Measurements from ENCODE around the gene ZNF655. TPM values are rescaled to one million over a fixed set of nuclear protein-coding genes. Genes with fewer than 3 reads are reported as not detected.

Gene ZNF655
- total RNA-seq, 1 experiment from 2014 or later, result 54.9 TPM

DNA sequence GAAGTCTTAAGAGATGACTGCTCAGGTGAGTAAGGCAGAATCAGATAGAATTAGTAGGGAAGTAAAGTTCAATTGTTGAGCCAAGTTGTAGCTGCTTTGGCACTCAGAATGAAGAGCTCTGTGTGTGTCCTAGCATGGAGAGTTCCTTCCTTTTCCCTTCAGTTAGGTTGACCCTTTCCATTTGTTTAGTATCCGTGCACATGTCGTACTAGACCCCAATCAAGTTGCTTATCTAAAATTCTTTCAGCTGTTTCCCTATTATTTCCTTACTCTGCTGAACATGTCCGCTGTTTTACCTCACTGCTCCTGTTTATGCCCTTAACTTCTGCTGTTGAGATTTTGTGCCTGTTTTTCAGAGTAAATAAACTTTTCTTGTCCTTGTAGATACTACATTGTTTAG lies 13.3 kb downstream of the ZNF655 start:
- no peaks in the 10 kb centered on the region for H3K27me3 ChIP-seq (ENCODE audit: control insufficient read depth, insufficient read depth, low read length)

DNA sequence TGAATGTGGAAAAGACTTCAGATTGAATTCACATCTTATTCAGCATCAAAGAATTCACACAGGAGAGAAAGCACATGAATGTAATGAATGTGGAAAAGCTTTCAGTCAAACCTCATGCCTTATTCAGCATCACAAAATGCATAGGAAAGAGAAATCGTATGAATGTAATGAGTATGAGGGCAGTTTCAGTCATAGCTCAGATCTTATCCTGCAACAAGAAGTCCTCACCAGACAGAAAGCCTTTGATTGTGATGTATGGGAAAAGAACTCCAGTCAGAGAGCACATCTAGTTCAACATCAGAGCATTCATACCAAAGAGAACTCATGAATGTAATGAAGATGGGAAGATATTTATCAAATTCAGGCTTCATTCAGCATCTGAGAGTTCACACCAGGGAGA lies 14.8 kb downstream of the ZNF655 start:
- Histone ChIP-seq H3K9me3 (ENCODE audit: control insufficient read depth, insufficient read depth, low read depth, low read length) (no peaks in the 10 kb centered on the region), H3K36me3 (ENCODE audit: control insufficient read depth, insufficient read depth, low read length) (peaks cover 31% of the 10 kb centered on the region), H3K4me1 (ENCODE audit: control insufficient read depth, insufficient read depth, low read length) (no peaks in the 10 kb centered on the region), H3K27ac (ENCODE audit: low read length) (no peak overlapping the region), H3K4me3 (ENCODE audit: low read depth in 2 of 2, low read length in 2 of 2) (no peak overlapping the region), H3K27me3 (ENCODE audit: control insufficient read depth, insufficient read depth, low read length) (no peaks in the 10 kb centered on the region)
- no peak for DNase-seq (ENCODE audit: low read depth, low spot score)
- intact Hi-C loops (cut with micrococcal nuclease; ENCODE audit: unreplicated experiment), result no loop called here
- no TSS peak for BruUV-seq (replicated peaks)
- ChIA-PET POLR2A (no interaction called here), CTCF (no interaction called here)
- TF ChIP-seq SIN3A (IDR thresholded peaks at IDR 0.05; ENCODE audit: borderline replicate concordance, insufficient read depth, low read depth, low read length) (no peak), POLR2AphosphoS5 (IDR thresholded peaks at IDR 0.05; ENCODE audit: low read depth, low read length) (no peak), TCF7L2 (IDR thresholded peaks at IDR 0.05; ENCODE audit: low read depth, low read length) (no peak)
- TF ChIP-seq, protein P1, sequence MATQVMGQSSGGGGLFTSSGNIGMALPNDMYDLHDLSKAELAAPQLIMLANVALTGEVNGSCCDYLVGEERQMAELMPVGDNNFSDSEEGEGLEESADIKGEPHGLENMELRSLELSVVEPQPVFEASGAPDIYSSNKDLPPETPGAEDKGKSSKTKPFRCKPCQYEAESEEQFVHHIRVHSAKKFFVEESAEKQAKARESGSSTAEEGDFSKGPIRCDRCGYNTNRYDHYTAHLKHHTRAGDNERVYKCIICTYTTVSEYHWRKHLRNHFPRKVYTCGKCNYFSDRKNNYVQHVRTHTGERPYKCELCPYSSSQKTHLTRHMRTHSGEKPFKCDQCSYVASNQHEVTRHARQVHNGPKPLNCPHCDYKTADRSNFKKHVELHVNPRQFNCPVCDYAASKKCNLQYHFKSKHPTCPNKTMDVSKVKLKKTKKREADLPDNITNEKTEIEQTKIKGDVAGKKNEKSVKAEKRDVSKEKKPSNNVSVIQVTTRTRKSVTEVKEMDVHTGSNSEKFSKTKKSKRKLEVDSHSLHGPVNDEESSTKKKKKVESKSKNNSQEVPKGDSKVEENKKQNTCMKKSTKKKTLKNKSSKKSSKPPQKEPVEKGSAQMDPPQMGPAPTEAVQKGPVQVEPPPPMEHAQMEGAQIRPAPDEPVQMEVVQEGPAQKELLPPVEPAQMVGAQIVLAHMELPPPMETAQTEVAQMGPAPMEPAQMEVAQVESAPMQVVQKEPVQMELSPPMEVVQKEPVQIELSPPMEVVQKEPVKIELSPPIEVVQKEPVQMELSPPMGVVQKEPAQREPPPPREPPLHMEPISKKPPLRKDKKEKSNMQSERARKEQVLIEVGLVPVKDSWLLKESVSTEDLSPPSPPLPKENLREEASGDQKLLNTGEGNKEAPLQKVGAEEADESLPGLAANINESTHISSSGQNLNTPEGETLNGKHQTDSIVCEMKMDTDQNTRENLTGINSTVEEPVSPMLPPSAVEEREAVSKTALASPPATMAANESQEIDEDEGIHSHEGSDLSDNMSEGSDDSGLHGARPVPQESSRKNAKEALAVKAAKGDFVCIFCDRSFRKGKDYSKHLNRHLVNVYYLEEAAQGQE (IDR thresholded peaks at IDR 0.05; ENCODE audit: insufficient read depth in 1 of 2, low read depth in 2 of 2, low read length in 1 of 2), result no peak
- TF ChIP-seq, protein P2, sequence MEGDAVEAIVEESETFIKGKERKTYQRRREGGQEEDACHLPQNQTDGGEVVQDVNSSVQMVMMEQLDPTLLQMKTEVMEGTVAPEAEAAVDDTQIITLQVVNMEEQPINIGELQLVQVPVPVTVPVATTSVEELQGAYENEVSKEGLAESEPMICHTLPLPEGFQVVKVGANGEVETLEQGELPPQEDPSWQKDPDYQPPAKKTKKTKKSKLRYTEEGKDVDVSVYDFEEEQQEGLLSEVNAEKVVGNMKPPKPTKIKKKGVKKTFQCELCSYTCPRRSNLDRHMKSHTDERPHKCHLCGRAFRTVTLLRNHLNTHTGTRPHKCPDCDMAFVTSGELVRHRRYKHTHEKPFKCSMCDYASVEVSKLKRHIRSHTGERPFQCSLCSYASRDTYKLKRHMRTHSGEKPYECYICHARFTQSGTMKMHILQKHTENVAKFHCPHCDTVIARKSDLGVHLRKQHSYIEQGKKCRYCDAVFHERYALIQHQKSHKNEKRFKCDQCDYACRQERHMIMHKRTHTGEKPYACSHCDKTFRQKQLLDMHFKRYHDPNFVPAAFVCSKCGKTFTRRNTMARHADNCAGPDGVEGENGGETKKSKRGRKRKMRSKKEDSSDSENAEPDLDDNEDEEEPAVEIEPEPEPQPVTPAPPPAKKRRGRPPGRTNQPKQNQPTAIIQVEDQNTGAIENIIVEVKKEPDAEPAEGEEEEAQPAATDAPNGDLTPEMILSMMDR (IDR thresholded peaks at IDR 0.05), result no peak
- in situ Hi-C loops (cut with HindIII; ENCODE audit: low pct_unique_long_range_greater_than_20kb, low sequenced_read_pairs), result no loop called here
- no peak for ATAC-seq

More for the DNA sequence above, 13.3 kb downstream of the ZNF655 start:
- Histone ChIP-seq H3K4me1 (ENCODE audit: control insufficient read depth, insufficient read depth, low read length) (no peaks in the 10 kb centered on the region), H3K27ac (ENCODE audit: low read length) (no peak overlapping the region), H3K9me3 (ENCODE audit: control insufficient read depth, insufficient read depth, low read depth, low read length) (no peaks in the 10 kb centered on the region), H3K36me3 (ENCODE audit: control insufficient read depth, insufficient read depth, low read length) (peaks cover 31% of the 10 kb centered on the region), H3K4me3 (ENCODE audit: low read depth in 2 of 2, low read length in 2 of 2) (no peak overlapping the region)
- ChIA-PET POLR2A (no interaction called here), CTCF (no interaction called here)
- no peak for ATAC-seq
- TF ChIP-seq SIN3A (IDR thresholded peaks at IDR 0.05; ENCODE audit: borderline replicate concordance, insufficient read depth, low read depth, low read length) (no peak), TCF7L2 (IDR thresholded peaks at IDR 0.05; ENCODE audit: low read depth, low read length) (no peak), POLR2AphosphoS5 (IDR thresholded peaks at IDR 0.05; ENCODE audit: low read depth, low read length) (no peak)
- TF ChIP-seq, protein P1 (IDR thresholded peaks at IDR 0.05; ENCODE audit: insufficient read depth in 1 of 2, low read depth in 2 of 2, low read length in 1 of 2), result no peak
- TF ChIP-seq, protein P2 (IDR thresholded peaks at IDR 0.05), result no peak
- in situ Hi-C loops (cut with HindIII; ENCODE audit: low pct_unique_long_range_greater_than_20kb, low sequenced_read_pairs) (no loop called here), intact Hi-C loops (cut with micrococcal nuclease; ENCODE audit: unreplicated experiment) (no loop called here)
- BruUV-seq (replicated peaks), result no TSS peak
- no peak for DNase-seq (ENCODE audit: low read depth, low spot score)

Data from Panc1 (cell line).